H1 (cell line): ENCODE measurements around the gene NGEF. TPM values are rescaled to one million over a fixed set of nuclear protein-coding genes. Genes with fewer than 3 reads are reported as not detected.

ENCODE experiments used
- EZH2 ChIP-seq: fragments of 200-600 bp; sonication (generic); IDR thresholded peaks from 2 replicates; pipeline ENCODE4 v1.7.1; 2012; ENCODE audit warnings: low read depth, mild to moderate bottlenecking, moderate library complexity, low read length, inconsistent platforms; ENCODE audit not compliant: severe bottlenecking
- NANOG ChIP-seq: IDR thresholded peaks from 2 replicates; pipeline ENCODE4 v1.6.1; 2011; ENCODE audit warnings: low read length, low read depth, mild to moderate bottlenecking, inconsistent platforms; ENCODE audit not compliant: insufficient read depth, poor library complexity, severe bottlenecking
- POLR2A ChIP-seq, 2 experiments: IDR thresholded peaks; 1 replicate in 1 of 2; 2 replicates in 1 of 2; pipeline ENCODE4 v1.6.1; 2011; ENCODE audit warnings: low read depth in 2 of 2, low read length in 2 of 2, mild to moderate bottlenecking in 2 of 2; ENCODE audit errors: control extremely low read depth in 1 of 2
- POU5F1 ChIP-seq: IDR thresholded peaks from 2 replicates; pipeline ENCODE4 v1.6.1; 2011; ENCODE audit warnings: low read depth, mild to moderate bottlenecking, low read length, moderate library complexity
- RBBP5 ChIP-seq: IDR thresholded peaks from 2 replicates; pipeline ENCODE4 v1.7.1; 2012; ENCODE audit warnings: low read depth, mild to moderate bottlenecking, inconsistent platforms, low read length, moderate library complexity, borderline replicate concordance
- RNF2 ChIP-seq: fragments of 200-900, 300-1000 bp; sonication (generic); IDR thresholded peaks from 2 replicates; pipeline ENCODE4 v1.7.1; 2016; ENCODE audit warnings: borderline replicate concordance, low read depth, mild to moderate bottlenecking, antibody characterized with exemption, low read length; ENCODE audit not compliant: poor library complexity, severe bottlenecking; ENCODE audit errors: missing control alignments
- polyA plus RNA-seq, 7 experiments: library from polyadenylated mRNA; depleted of rRNA in 3 of 7; stranded (reverse) in 5 of 7; unstranded in 2 of 7; fragments of >200 nt in 5 of 7; fragments of 200-250 nt in 2 of 7; gene quantifications; 1 replicate in 5 of 7; 2 replicates in 1 of 7; 4 replicates in 1 of 7; pipeline versions ENCODE4 v1.2.1 to v1.2.3, GENCODE V29; 2011 to 2013; ENCODE audit warnings: missing spikeins in 2 of 7, mixed read lengths in 2 of 7
- total RNA-seq: library from RNA; stranded (reverse); fragmentation: NEBNext Ultra II Directional; extraction: Animal tissue kit (Norgen Biotek cat#: 25700); gene quantifications from 2 replicates; pipeline ENCODE4 v1.2.1, GENCODE V29; 2021
- TF ChIP-seq, protein P1 (sequence below): fragments of 300-600 bp; sonication (generic); IDR thresholded peaks from 2 replicates; pipeline ENCODE4 v1.7.1; 2012; ENCODE audit warnings: low read length, moderate library complexity, mild to moderate bottlenecking, inconsistent platforms; ENCODE audit not compliant: insufficient replicate concordance

The NGEF gene
- total and polyA plus RNA-seq, 2 of the 8 experiments (the other 6 are each of a cell fraction or from before 2014, with no cell fraction given): 2.7 to 3.2 TPM

DNA sequence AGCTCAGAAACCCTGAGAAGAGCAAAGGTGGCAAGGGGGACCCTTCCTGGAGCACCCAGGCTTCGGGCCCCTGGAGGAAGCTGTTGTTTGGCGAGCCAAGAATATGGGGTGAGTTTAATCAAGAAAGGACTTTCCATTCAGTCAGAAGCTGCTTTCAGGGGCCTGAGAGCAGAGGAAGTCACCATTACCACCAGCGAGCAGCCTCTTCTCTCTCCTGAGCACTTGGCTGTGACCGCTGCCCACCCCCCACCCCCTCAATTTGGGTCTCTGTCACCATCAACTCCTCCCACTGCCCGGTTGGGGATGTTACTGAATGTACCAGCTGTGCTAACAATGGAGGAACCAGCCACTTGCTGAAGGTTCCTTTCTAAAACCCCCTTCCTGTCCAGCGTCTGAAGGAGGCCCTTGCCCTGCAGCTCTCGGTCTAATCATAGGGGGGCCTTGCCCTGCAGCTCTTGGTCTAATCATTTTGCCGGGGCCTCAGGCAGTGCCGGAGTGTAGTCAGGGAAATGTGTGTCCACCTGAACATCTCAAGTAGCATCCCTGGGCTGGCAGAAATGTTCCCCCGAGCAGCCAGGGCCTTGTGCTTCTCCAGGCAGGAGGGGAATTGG is 48.0 kb upstream of the NGEF start (continued):
- TF ChIP-seq NANOG (no peak), RNF2 (no peak), POU5F1 (no peak), POLR2A (IDR thresholded peaks at IDR 0.05; ENCODE audit: control extremely low read depth in 1 of 2, low read depth in 2 of 2, low read length in 2 of 2) (no peak), RBBP5 (no peak), EZH2 (no peak)
- TF ChIP-seq, protein P1, sequence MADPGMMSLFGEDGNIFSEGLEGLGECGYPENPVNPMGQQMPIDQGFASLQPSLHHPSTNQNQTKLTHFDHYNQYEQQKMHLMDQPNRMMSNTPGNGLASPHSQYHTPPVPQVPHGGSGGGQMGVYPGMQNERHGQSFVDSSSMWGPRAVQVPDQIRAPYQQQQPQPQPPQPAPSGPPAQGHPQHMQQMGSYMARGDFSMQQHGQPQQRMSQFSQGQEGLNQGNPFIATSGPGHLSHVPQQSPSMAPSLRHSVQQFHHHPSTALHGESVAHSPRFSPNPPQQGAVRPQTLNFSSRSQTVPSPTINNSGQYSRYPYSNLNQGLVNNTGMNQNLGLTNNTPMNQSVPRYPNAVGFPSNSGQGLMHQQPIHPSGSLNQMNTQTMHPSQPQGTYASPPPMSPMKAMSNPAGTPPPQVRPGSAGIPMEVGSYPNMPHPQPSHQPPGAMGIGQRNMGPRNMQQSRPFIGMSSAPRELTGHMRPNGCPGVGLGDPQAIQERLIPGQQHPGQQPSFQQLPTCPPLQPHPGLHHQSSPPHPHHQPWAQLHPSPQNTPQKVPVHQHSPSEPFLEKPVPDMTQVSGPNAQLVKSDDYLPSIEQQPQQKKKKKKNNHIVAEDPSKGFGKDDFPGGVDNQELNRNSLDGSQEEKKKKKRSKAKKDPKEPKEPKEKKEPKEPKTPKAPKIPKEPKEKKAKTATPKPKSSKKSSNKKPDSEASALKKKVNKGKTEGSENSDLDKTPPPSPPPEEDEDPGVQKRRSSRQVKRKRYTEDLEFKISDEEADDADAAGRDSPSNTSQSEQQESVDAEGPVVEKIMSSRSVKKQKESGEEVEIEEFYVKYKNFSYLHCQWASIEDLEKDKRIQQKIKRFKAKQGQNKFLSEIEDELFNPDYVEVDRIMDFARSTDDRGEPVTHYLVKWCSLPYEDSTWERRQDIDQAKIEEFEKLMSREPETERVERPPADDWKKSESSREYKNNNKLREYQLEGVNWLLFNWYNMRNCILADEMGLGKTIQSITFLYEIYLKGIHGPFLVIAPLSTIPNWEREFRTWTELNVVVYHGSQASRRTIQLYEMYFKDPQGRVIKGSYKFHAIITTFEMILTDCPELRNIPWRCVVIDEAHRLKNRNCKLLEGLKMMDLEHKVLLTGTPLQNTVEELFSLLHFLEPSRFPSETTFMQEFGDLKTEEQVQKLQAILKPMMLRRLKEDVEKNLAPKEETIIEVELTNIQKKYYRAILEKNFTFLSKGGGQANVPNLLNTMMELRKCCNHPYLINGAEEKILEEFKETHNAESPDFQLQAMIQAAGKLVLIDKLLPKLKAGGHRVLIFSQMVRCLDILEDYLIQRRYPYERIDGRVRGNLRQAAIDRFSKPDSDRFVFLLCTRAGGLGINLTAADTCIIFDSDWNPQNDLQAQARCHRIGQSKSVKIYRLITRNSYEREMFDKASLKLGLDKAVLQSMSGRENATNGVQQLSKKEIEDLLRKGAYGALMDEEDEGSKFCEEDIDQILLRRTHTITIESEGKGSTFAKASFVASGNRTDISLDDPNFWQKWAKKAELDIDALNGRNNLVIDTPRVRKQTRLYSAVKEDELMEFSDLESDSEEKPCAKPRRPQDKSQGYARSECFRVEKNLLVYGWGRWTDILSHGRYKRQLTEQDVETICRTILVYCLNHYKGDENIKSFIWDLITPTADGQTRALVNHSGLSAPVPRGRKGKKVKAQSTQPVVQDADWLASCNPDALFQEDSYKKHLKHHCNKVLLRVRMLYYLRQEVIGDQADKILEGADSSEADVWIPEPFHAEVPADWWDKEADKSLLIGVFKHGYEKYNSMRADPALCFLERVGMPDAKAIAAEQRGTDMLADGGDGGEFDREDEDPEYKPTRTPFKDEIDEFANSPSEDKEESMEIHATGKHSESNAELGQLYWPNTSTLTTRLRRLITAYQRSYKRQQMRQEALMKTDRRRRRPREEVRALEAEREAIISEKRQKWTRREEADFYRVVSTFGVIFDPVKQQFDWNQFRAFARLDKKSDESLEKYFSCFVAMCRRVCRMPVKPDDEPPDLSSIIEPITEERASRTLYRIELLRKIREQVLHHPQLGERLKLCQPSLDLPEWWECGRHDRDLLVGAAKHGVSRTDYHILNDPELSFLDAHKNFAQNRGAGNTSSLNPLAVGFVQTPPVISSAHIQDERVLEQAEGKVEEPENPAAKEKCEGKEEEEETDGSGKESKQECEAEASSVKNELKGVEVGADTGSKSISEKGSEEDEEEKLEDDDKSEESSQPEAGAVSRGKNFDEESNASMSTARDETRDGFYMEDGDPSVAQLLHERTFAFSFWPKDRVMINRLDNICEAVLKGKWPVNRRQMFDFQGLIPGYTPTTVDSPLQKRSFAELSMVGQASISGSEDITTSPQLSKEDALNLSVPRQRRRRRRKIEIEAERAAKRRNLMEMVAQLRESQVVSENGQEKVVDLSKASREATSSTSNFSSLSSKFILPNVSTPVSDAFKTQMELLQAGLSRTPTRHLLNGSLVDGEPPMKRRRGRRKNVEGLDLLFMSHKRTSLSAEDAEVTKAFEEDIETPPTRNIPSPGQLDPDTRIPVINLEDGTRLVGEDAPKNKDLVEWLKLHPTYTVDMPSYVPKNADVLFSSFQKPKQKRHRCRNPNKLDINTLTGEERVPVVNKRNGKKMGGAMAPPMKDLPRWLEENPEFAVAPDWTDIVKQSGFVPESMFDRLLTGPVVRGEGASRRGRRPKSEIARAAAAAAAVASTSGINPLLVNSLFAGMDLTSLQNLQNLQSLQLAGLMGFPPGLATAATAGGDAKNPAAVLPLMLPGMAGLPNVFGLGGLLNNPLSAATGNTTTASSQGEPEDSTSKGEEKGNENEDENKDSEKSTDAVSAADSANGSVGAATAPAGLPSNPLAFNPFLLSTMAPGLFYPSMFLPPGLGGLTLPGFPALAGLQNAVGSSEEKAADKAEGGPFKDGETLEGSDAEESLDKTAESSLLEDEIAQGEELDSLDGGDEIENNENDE: no peak
